Left renal cortex interstitium (tissue), 4 donors: ENCODE results near the gene C11orf54. TPM values are rescaled to one million over a fixed set of nuclear protein-coding genes. Genes with fewer than 3 reads are reported as not detected.
"Not testable (repeated sequence)": the region's sequence is repeated elsewhere in the genome, so short reads cannot be mapped to it uniquely, and the experiment has no call there.

Experiments
- DNase-seq, 4 donors: peaks; one replicate each; pipeline ENCODE4 v3.0.0-alpha.2; 2013; ENCODE audit warnings: low read depth in 4 of 4, low spot score in 2 of 4, missing footprints in 1 of 4
- polyA plus RNA-seq, 4 donors: library from polyadenylated mRNA; unstranded; fragments of 120-200 nt; gene quantifications; one replicate each; pipeline ENCODE4 v1.2.1, GENCODE V29; 2013; ENCODE audit not compliant: insufficient read length in 4 of 4

Gene C11orf54
- polyA plus RNA-seq, 4 donors = 160 to 234 (median 180) TPM

DNA sequence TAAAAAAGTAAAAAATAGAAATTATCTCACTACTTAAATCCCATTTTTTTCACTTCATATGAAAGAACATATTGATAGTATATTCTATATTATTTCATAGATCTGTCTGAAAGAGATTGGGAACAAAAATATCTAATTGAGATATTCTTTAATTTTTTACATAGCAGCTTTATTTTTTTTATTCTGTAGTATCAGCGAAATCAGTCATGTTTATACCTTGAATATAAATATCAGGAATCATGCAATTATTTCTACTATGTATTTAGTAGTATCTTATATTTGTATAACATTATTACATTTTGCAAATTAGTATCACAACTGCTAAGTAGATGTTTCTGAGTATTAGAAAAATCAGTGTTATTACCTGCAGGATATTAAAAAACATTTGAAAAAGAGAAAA lies 20.4 kb downstream of the C11orf54 start:
- DNase-seq = no peak

DNA sequence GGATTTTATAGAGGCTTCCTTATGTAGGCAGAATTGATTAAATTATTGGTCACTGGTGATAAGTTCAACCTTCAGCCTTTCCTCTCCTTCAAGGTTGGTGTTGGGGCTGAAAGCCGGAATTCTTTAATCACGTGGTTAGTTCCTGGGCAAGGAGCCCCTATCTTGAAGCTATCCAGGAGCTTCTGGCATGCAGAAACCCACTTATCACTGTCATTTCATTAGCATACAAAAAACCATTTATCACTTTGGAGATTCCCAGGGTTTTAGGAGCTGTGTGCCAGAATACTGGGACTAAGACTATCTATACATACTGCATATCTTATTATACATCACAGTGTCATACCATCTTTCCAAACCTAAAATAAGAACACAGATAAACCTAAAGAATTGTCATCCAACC lies 24.1 kb downstream of the C11orf54 start:
- no peak for DNase-seq

DNA sequence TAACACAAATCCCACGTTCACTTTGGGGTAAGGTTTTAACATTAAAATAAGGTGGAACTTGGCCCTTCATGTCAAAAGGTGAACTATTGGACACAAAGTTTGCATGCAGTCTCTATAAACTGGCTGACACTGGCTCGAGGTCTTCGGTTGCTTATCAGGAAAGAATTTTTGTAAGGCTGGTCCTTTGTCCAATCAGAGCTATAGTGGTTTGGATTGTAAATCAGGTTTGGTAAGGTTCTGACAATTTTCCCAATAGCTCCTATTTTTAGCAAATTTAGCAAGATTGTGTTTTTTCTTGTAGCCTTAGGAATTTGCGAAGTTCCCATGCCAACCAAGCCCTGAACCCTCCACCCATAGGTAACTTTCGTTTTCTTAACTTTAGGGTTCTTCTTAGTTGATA lies 25.0 kb downstream of the C11orf54 start:
- DNase-seq = no peak

DNA sequence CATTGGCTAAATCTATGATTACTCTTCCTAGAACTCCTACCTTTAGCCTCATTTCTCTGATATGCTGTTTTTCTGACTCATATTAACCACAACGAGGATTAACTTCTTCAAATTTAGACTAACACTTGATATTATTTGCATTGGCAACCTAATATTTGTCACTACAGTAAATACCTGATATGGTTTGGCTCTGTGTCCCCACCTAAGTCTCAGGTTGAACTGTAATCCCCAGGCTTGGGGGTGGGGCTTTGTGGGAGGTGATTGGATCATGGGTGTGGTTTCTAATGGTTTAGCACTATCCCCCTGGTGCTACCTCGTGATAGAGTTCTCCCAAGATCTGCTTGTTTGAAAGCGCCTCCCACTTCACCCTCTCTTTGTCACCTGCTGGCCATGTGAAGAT lies 25.5 kb downstream of the C11orf54 start:
- no peak for DNase-seq

DNA sequence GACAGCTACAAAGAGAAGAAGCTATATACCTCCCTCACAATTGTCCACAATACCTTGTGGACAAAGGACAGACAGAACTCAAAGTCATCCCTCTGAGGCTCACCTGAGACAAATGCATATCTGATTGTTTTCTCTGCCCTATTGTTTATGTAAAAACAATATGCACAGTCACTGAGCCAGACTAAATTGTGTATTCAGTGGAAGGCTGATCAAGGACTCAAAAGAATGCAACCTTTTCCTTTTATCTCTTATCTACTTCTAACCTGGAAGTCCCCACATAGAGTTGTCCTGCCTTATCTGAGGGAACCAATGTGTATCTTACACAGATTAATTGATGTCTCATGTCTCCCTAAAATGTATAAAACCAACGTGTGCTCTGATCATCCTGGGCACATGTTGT lies 28.7 kb downstream of the C11orf54 start:
- no peak for DNase-seq

DNA sequence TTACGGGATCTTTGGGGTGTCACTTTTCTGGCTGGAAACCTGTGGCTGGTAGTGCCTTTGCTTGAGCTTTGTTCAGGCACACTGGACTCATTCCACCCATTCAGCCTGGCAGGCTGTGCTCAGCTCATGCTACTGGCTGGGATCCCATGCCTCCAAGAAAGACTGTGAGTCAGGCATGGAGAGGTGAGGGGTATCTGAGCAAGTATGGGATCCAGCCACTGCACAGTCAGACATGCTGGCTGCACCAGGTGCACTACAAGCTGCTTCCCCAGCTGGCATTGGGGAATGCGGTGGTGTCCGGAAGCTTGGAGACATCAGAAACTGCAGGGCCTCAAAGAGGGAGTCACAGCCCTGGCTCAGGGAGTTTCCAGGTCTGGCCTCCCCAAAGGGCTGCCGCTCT lies 30.7 kb downstream of the C11orf54 start:
- no peak for DNase-seq

DNA sequence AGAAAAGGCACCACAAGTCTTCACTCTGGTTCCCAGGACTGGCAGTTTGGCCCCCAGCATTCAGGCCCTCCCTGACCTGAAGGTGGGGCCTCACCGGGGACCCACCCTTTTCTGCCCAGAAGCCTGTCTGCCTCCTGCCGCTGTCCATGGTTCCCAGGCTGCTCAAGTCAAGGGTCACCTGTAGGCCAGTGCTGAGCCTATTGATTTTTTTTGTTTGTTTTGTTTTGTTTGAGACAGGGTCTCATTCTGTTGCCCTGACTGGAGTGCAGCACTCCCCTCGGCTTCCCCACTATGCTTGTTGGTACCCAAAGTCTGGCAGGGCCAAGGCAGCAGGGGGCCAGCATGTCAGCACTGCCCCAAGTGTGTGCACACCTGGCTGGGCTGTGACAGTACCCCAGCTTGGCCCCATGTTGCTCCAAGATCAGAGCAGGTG lies 31.6 kb downstream of the C11orf54 start:
- no peak for DNase-seq

DNA sequence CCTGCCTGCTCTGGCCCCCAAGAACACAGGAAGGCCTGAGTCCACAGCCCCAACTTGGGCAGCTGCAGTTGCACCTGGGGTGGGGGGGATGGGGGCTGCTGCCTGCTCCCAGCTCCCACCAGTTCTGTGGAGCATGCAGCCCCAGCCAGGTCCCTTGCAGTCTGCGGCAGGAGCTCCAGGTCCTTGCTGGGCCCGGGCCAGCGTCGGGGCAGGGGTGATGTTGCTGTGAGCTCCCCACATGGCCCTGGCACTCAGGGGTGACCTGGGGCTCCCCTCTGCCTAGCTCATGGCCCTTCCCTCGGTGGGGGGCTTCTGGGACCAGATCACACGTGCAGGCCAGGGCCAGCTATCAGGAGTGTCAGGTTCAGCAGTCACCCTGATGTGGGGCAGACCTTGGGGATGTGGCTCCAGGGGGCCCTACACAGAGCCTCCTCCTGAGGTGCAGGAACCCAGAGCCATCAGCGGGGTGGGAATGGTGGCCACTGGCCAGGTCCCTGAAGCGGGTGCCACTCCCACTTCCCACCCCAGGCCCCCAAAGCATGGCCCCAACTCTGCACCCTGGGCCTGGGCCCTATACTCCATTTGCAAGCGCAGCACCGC lies 32.2 kb downstream of the C11orf54 start:
- no peak for DNase-seq

DNA sequence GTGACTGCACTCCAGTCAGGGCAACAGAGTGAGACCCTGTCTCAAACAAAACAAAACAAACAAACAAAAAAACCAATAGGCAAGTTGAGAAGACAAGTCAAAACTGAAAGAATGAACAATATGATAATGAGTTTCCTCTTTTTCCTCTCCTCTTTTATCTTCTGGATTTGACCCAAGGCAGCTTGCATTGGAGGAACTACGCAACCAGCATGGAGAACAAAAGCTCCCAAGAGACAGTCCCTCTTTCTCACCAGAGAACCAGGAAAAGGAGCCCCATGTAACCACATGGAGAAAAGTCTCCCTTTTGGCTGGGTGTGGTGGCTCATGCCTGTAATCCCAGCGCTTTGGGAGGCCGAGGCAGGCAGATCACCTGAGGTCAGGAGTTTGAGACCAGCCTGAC lies 33.1 kb downstream of the C11orf54 start:
- not testable (repeated sequence) for DNase-seq

DNA sequence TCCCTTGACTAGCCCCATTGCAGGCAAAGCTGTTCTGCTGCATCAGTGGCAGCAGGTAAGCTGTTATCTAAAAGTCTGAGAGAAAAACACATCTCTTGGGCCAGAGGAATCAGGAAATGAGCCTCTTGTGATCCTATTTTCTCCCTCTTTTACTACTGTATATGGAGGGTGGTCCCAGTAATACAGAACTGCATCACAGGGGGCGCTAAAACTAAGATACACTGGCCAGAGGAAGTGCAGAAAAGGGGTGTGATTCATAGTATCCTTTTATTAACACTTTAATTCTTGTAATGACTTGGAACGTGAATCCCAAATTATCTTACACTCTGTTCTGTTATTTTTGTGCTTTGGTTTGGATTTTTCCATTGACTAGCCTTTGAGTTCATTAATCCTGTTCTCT lies 33.8 kb downstream of the C11orf54 start:
- DNase-seq = no peak

DNA sequence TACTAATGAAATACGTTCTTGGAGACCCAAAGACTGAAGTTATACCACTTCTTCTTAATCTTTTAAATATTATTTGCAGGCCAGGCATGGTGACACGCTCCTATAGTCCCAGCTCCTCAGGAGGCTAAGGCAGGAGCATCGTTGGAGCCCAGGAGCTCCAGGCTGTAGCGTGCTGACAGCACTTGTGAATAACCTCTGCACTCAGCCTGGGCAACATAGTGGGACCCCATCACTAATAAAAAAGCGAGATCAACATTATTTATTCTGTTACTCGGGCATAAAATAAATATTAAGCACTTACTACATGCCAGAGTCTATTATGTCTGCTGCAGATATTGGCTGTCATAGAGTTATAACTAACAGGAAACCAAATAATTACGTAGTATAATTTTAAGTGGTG lies 41.9 kb downstream of the C11orf54 start:
- DNase-seq = no peak

DNA sequence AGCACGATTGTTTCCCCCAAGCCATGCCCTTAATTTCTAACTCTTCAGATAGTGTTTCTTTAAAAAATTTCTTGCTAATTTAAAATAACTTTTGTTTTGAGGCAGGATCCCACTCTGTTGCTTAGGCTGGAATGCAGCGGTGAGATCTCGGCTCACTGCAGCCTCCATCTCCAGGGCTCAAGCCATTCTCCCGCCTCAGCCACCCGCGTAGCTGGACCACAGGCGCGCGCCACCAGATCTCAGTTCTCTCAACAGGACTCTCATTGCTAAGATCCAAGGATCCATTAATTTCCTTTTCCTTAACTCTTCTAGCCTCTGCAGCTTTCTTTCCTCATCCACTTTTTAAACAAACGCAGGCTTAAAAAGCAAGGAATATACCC lies 42.3 kb downstream of the C11orf54 start:
- no peak for DNase-seq

DNA sequence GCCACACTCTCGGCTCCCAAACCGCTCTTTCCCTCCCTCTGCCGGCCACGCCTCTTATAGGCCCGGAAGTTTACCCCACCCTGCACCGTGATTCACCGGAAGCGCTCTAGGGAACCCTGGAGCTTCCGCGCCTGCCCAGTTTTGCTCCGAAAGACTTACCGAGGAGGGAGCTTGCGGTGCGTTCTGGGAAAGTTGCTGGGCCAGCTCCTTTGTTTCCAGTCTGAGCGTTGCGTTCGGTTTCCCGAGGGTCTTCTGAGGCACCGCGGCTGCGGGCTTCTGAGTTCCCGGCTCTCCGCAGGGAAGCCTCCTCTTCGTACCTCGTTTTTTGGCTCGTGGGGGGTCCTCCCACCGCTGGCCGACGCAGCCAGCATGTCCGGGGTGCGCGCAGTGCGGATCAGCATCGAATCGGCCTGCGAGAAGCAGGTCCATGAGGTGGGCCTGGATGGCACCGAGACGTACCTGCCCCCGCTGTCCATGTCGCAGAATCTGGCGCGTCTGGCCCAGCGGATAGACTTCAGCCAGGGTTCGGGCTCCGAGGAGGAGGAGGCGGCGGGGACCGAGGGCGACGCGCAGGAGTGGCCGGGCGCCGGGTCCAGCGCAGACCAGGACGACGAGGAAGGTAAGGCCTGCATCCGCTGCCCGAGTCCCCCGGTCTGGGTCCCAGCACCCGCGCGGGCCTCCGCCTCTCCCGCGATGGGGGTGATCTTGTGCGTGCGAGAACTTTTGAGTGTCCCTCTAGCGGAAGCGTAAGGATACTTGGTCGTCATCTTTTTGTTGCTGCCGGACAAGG lies 42.9 kb downstream of the C11orf54 start, which contains the start of gene MED17:
Gene MED17, plus strand, starts transcription at position 138 of the 790 bp plus-strand sequence. Its CDS starts 232 bp downstream, at position 370.
- DNase-seq = peak; percentile 79 to 94 (median 90)

DNA sequence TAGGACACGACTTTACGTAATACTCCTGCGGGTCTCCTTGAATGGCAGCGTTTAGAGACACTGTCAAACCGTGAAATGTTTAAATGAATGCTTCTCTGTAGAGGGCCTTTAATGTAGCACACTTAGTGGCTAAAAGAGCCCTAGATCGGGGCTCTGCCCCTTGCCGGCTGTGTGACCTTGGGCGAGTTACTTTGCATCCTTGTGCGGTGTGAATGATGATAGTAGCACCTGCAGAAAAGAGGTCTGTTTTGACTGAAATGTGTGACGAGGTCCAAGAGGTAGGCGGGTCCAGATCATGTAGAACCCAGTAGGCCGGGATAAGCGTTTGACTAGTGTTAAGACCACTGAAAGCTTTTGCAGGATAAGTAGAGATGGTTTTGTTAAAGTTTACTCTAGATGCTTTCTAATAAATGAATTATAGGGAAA lies 43.5 kb downstream of the C11orf54 start:
- DNase-seq = peak in 1 of 4 donors; percentile 9

DNA sequence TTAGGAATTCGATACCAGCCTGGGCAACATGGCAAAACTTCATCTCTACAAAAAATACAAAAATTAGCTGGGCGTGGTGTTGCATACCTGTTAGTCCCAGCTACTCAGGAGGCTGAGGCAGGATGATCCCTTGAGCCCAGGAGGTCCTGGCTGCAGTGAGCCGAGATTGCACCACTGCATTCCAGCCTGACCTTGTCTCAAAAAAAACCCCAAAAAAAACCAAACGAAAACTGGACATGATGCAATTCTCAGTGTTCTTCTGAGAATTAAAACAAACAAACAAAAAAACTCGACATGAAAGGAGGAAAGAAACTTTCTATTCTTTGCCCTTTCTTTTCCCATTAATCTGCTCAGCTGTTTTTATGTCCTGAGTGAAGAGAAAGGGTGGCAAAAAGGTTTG lies 50.0 kb downstream of the C11orf54 start:
- no peak for DNase-seq

DNA sequence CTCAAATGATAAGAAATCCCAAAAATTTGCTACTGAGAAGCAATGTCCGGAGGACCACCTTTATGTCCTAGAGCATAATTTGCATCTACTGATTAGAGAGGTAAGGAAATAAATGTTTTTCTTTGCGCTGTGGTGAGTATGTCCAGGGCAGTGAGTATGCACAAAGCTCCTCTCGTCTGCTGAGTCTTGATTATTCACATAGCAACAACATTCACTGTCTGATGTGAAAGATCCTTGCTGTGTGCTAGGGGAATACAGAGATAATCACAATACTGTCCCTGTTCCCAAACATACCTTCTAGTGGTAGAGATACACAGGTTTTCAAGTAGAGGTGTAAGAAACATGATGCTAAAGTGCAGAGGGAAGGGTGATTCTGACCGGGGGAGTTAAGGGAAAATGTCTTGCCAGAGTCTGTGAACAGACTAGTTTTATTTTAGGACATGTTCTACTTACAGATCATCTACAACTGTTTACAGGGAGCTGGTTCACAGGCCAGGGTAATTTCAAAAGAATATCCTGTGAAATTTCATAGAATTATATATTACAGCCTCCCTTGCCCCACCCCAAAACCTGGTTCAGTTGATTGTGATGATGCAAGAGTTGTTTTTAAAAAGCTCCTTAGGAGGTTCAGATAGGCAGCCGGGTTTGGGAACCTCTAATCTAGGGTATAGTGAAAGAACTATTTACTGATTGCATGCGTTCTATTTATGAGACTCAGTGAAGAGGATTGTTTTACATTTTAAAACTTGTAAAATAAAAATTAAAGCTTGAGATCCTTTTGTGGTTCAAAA lies 55.2 kb downstream of the C11orf54 start:
- no peak for DNase-seq

DNA sequence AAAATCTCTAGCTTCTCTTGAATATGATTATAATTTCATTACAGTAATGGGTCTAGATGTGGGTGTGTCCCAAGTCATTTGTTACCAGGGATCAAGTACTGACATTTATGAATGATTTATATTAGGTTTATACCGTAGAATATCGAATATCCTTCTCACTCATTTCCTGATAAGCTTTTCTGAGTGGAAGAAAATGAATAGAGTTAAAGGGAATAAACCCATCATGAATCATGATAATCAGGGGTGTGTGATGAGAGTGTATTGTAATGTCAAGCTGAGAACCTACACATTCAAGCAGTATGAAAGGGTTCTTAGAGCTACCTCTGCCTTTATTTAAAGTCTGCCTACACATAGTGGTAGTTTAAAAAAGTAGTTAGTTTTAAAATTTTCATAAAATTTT lies 59.9 kb downstream of the C11orf54 start:
- DNase-seq = no peak

DNA sequence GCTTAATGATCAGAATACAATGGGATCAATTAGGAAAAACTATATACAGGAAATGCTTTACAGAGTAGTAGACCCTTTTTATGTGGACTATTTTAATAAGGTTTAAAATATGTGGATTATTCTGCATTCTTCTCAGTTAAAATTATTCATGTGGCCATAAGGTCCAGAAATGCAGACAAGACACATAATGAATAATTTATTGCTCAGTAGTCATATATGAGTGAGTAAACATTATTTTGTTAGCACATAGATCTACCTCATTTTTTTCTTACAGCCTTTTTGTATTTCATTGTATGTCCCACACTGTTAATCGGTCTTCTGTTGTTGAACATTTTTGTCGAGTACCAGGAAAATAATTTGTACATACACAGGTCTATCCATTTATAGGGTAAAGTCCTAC lies 63.4 kb downstream of the C11orf54 start:
- no peak for DNase-seq

DNA sequence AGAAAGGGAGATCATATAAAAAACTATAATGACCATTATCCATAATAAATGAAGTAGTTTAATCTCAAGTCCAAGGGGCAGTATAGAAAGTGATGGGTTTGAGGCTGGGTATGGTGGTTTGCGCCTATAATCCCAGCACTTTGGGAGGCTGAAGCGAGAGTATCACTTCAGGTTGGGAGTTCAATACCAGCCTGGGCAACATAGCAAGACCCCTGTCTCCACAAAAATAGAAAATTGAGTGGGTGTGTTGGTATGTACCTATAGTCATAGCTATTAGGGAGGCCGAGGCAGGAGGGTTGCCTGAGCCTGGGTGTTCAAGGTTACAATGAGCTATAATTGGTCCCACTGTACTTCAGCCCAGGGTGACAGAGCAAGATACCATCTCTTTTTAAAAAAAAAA lies 66.5 kb downstream of the C11orf54 start:
- no peak for DNase-seq

DNA sequence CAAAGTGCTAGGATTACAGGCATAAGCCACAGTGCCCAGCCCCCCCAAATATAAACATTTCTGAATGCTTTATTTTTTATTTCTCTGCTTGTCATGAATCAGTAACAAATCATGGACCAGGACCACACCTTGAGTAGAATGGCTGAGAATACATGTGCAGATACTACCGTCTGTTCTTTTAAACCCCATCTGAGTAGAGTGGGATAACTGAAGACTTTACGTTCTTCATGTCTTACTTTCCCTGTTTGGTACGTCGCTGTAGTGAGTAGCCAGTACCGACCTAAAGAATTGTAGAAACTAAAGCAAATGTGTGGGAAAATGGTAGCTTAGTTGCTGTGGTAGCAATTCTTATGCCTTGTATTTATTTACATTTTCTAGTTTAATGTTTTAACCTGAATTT lies 72.5 kb downstream of the C11orf54 start:
- no peak for DNase-seq
